Measurements from ENCODE around the gene CCDC112.

GRCh38 chr5:115324021-115324420 is 27.6 kb upstream of the CCDC112 start:
- TF ChIP-seq CTCF (IDR thresholded peaks at IDR 0.05) (no peak), EP300 (IDR thresholded peaks at IDR 0.05) (no peak), POLR2A (IDR thresholded peaks at IDR 0.05) (no peak), POLR2AphosphoS5 (IDR thresholded peaks at IDR 0.05) (no peak)
